Measurements from ENCODE around the gene UHRF2. TPM values are rescaled to one million over a fixed set of nuclear protein-coding genes. Genes with fewer than 3 reads are reported as not detected.

The UHRF2 gene
- total and polyA plus RNA-seq, 12 donors, result 9.6 to 19.7 (median 13.1) TPM

- WGBS, 2 donors, result 91 to 94% methylated on average over 11 of the region's 11 CpGs
Measured at GRCh38 chr9:6428940-6429889, 16.2 kb downstream of the UHRF2 start.

GRCh38 chr9:6431038-6431437 is 18.0 kb downstream of the UHRF2 start:
- intact Hi-C loops (cut with DNase I), result no loop called here

More at GRCh38 chr9:6428940-6429889, 16.2 kb downstream of the UHRF2 start:
- no peak for DNase-seq
- no peak for TF ChIP-seq CTCF (IDR thresholded peaks at IDR 0.05)
- peak in 1 of 8 donors; percentile 41 for ATAC-seq
- intact Hi-C loops (cut with DNase I), result no loop called here
- H3K9me3 ChIP-seq, result no peaks in the 10 kb centered on the region
- H3K27me3 ChIP-seq, result no peaks in the 10 kb centered on the region
- peak overlapping the region in 1 of 10 donors; percentile 59 for H3K27ac ChIP-seq
- peaks cover 0 to 75% (median 20%) of the 10 kb centered on the region in 9 donors for H3K4me1 ChIP-seq
- H3K4me3 ChIP-seq, result no peak overlapping the region
- H3K36me3 ChIP-seq, result peaks cover 0 to 20% (median under 1%) of the 10 kb centered on the region in 9 donors

GRCh38 chr9:6433410-6433809 is 20.4 kb downstream of the UHRF2 start:
- WGBS, 2 donors, result 91 to 97% methylated on average over 2 of the region's 2 CpGs
- Histone ChIP-seq H3K27ac (no peak overlapping the region), H3K4me1 (peaks cover 0 to 55% (median 12%) of the 10 kb centered on the region in 9 donors), H3K9me3 (no peaks in the 10 kb centered on the region), H3K36me3 (peaks cover 0 to 35% (median 14%) of the 10 kb centered on the region in 9 donors), H3K27me3 (no peaks in the 10 kb centered on the region), H3K4me3 (no peak overlapping the region)
- DNase-seq, result no peak
- TF ChIP-seq CTCF (IDR thresholded peaks at IDR 0.05), result no peak
- intact Hi-C loops (cut with DNase I), result no loop called here
- ATAC-seq, result no peak

More at GRCh38 chr9:6431038-6431437, 18.0 kb downstream of the UHRF2 start:
- Histone ChIP-seq H3K4me3 (no peak overlapping the region), H3K4me1 (peaks cover 0 to 64% (median 13%) of the 10 kb centered on the region in 9 donors), H3K36me3 (peaks cover 0 to 22% (median 12%) of the 10 kb centered on the region in 9 donors), H3K9me3 (no peaks in the 10 kb centered on the region), H3K27me3 (no peaks in the 10 kb centered on the region), H3K27ac (peak overlapping the region in 1 of 10 donors; percentile 3)
- TF ChIP-seq CTCF (IDR thresholded peaks at IDR 0.05), result no peak
- DNase-seq (no peak), ATAC-seq (no peak)

GRCh38 chr9:6439051-6439703 is 26.2 kb downstream of the UHRF2 start:
- no peak for TF ChIP-seq CTCF (IDR thresholded peaks at IDR 0.05)

More at GRCh38 chr9:6439051-6439703, 26.2 kb downstream of the UHRF2 start:
- Histone ChIP-seq H3K36me3 (peaks cover 0 to 33% (median 14%) of the 10 kb centered on the region in 9 donors), H3K9me3 (no peaks in the 10 kb centered on the region), H3K27ac (no peak overlapping the region), H3K4me3 (no peak overlapping the region), H3K4me1 (peaks cover 0 to 57% (median 24%) of the 10 kb centered on the region in 9 donors), H3K27me3 (no peaks in the 10 kb centered on the region)
- WGBS, 2 donors, result 87 to 89% methylated on average over 9 of the region's 9 CpGs
- no peak for ATAC-seq
- intact Hi-C loops (cut with DNase I), result no loop called here
- no peak for DNase-seq

All from heart right ventricle (tissue), 16 donors.